ENCODE measurements around the gene GREB1L. TPM values are rescaled to one million over a fixed set of nuclear protein-coding genes. Genes with fewer than 3 reads are reported as not detected.

Gene GREB1L
- polyA plus RNA-seq, 1 donor from 2014 or later = 23.3 TPM

DNA sequence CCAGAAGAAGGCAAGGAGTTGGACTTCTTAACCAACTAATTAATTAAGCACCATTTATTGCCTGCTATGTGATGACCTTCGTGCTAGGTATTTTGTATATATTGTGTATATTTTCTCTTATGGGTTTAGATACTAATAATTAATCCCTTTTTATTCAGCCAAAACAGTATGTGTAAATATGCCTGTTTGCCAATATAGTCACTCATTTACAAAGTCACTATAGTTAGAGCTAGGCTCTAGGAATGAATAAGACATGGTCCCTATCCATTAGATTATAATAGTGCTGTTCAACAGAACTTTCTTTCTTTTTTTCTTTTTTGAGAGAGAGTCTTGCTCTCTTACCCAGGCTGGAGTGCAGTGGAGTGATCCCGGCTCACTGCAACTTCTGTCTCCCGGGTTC, 51.4 kb downstream of the GREB1L start:
- TF ChIP-seq TAF1 (IDR thresholded peaks at IDR 0.05; ENCODE audit: low read depth) = no peak
- TF ChIP-seq, protein P1, sequence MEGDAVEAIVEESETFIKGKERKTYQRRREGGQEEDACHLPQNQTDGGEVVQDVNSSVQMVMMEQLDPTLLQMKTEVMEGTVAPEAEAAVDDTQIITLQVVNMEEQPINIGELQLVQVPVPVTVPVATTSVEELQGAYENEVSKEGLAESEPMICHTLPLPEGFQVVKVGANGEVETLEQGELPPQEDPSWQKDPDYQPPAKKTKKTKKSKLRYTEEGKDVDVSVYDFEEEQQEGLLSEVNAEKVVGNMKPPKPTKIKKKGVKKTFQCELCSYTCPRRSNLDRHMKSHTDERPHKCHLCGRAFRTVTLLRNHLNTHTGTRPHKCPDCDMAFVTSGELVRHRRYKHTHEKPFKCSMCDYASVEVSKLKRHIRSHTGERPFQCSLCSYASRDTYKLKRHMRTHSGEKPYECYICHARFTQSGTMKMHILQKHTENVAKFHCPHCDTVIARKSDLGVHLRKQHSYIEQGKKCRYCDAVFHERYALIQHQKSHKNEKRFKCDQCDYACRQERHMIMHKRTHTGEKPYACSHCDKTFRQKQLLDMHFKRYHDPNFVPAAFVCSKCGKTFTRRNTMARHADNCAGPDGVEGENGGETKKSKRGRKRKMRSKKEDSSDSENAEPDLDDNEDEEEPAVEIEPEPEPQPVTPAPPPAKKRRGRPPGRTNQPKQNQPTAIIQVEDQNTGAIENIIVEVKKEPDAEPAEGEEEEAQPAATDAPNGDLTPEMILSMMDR (IDR thresholded peaks at IDR 0.05; ENCODE audit: poor library complexity, severe bottlenecking) = no peak
- TF ChIP-seq MXI1 (conservative IDR thresholded peaks at IDR 0.05; ENCODE audit: poor library complexity, severe bottlenecking) = no peak
- TF ChIP-seq RAD21 (conservative IDR thresholded peaks at IDR 0.05) = no peak
- no peak for TF ChIP-seq EP300 (conservative IDR thresholded peaks at IDR 0.05; ENCODE audit: poor library complexity, severe bottlenecking)
- no peak for TF ChIP-seq POLR2AphosphoS5 (IDR thresholded peaks at IDR 0.05)
- no peak for TF ChIP-seq EZH2 (IDR thresholded peaks at IDR 0.05; ENCODE audit: borderline replicate concordance, insufficient read depth, low read length, poor library complexity, severe bottlenecking)
- TF ChIP-seq SMC3 (conservative IDR thresholded peaks at IDR 0.05; ENCODE audit: poor library complexity) = no peak
- TF ChIP-seq, protein P2, sequence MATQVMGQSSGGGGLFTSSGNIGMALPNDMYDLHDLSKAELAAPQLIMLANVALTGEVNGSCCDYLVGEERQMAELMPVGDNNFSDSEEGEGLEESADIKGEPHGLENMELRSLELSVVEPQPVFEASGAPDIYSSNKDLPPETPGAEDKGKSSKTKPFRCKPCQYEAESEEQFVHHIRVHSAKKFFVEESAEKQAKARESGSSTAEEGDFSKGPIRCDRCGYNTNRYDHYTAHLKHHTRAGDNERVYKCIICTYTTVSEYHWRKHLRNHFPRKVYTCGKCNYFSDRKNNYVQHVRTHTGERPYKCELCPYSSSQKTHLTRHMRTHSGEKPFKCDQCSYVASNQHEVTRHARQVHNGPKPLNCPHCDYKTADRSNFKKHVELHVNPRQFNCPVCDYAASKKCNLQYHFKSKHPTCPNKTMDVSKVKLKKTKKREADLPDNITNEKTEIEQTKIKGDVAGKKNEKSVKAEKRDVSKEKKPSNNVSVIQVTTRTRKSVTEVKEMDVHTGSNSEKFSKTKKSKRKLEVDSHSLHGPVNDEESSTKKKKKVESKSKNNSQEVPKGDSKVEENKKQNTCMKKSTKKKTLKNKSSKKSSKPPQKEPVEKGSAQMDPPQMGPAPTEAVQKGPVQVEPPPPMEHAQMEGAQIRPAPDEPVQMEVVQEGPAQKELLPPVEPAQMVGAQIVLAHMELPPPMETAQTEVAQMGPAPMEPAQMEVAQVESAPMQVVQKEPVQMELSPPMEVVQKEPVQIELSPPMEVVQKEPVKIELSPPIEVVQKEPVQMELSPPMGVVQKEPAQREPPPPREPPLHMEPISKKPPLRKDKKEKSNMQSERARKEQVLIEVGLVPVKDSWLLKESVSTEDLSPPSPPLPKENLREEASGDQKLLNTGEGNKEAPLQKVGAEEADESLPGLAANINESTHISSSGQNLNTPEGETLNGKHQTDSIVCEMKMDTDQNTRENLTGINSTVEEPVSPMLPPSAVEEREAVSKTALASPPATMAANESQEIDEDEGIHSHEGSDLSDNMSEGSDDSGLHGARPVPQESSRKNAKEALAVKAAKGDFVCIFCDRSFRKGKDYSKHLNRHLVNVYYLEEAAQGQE (IDR thresholded peaks at IDR 0.05; ENCODE audit: borderline replicate concordance) = no peak
- Histone ChIP-seq H3K27me3 (ENCODE audit: insufficient read depth, low read depth, low read length) (no peaks in the 10 kb centered on the region), H3K9me3 (ENCODE audit: low read length) (no peaks in the 10 kb centered on the region), H3K4me3 (ENCODE audit: low read length) (no peak overlapping the region), H3K9me2 (ENCODE audit: insufficient read depth, low read length) (no peaks in the 10 kb centered on the region), H3K36me3 (ENCODE audit: insufficient read depth, low read length) (no peaks in the 10 kb centered on the region), H3K79me2 (replicated peaks; ENCODE audit: insufficient read depth, low read length) (peaks cover 7% of the 10 kb centered on the region), H3K9ac (ENCODE audit: low read length) (no peak overlapping the region), H3K4me2 (ENCODE audit: low read length) (no peak overlapping the region), H3K27ac (ENCODE audit: low read length) (no peak overlapping the region), H3F3A (ENCODE audit: insufficient read depth, low read length, poor library complexity, severe bottlenecking) (no peaks in the 10 kb centered on the region), H2AFZ (ENCODE audit: low read depth, low read length) (no peak overlapping the region), H4K20me1 (ENCODE audit: insufficient read depth) (no peaks in the 10 kb centered on the region)

DNA sequence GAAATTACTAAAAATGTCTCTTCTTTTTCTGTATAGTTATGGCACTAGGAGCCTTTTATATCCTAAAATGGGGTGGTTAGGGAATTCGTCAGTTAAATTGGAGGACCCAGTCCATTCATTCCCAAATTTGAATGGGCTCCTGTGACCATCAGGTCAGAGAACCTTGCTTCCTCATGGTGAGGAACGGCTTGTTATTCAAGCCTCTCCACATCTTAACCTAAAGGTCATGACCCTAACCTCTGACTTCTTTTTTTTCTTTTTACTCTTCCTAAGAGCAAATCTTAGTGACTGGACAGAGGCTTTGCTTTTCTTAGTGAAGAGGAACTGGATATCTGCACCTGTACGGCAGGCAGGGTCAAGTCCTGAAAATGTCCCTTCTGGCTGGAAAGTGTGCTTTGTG, 53.1 kb downstream of the GREB1L start:
- no peaks in the 10 kb centered on the region for H3K9me2 ChIP-seq (ENCODE audit: insufficient read depth, low read length)
- no peak overlapping the region for H3K27ac ChIP-seq (ENCODE audit: low read length)
- no peaks in the 10 kb centered on the region for H3F3A ChIP-seq (ENCODE audit: insufficient read depth, low read length, poor library complexity, severe bottlenecking)
- no peaks in the 10 kb centered on the region for H4K20me1 ChIP-seq (ENCODE audit: insufficient read depth)
- H3K9ac ChIP-seq (ENCODE audit: low read length) = no peak overlapping the region
- H3K4me2 ChIP-seq (ENCODE audit: low read length) = no peak overlapping the region
- no peaks in the 10 kb centered on the region for H3K27me3 ChIP-seq (ENCODE audit: insufficient read depth, low read depth, low read length)
- peaks cover 7% of the 10 kb centered on the region for H3K79me2 ChIP-seq (replicated peaks; ENCODE audit: insufficient read depth, low read length)
- no peak overlapping the region for H2AFZ ChIP-seq (ENCODE audit: low read depth, low read length)
- no peaks in the 10 kb centered on the region for H3K9me3 ChIP-seq (ENCODE audit: low read length)
- H3K36me3 ChIP-seq (ENCODE audit: insufficient read depth, low read length) = no peaks in the 10 kb centered on the region
- TF ChIP-seq TAF1 (IDR thresholded peaks at IDR 0.05; ENCODE audit: low read depth) = no peak
- TF ChIP-seq MXI1 (conservative IDR thresholded peaks at IDR 0.05; ENCODE audit: poor library complexity, severe bottlenecking) = no peak
- TF ChIP-seq, protein P1 (IDR thresholded peaks at IDR 0.05; ENCODE audit: poor library complexity, severe bottlenecking) = no peak
- TF ChIP-seq RAD21 (conservative IDR thresholded peaks at IDR 0.05) = no peak
- no peak for TF ChIP-seq SMC3 (conservative IDR thresholded peaks at IDR 0.05; ENCODE audit: poor library complexity)
- TF ChIP-seq, protein P2 (IDR thresholded peaks at IDR 0.05; ENCODE audit: borderline replicate concordance) = no peak
- no peak for TF ChIP-seq EZH2 (IDR thresholded peaks at IDR 0.05; ENCODE audit: borderline replicate concordance, insufficient read depth, low read length, poor library complexity, severe bottlenecking)
- no peak for TF ChIP-seq EP300 (conservative IDR thresholded peaks at IDR 0.05; ENCODE audit: poor library complexity, severe bottlenecking)
- no peak for TF ChIP-seq POLR2AphosphoS5 (IDR thresholded peaks at IDR 0.05)
- H3K4me3 ChIP-seq (ENCODE audit: low read length) = no peak overlapping the region
